ENCODE data around the gene AUH.

- TF ChIP-seq CTCF (IDR thresholded peaks at IDR 0.05; ENCODE audit: low read depth, low read length) (no peak), EZH2phosphoT487 (IDR thresholded peaks at IDR 0.05; ENCODE audit: low read depth) (no peak)
Measured at GRCh38 chr9:91206806-91207205, 154.9 kb downstream of the AUH start.
